Measurements from ENCODE around the gene SRRM5.
"Not testable (repeated sequence)": the region's sequence is repeated elsewhere in the genome, so short reads cannot be mapped to it uniquely, and the experiment has no call there.

SRRM5 gene

DNA sequence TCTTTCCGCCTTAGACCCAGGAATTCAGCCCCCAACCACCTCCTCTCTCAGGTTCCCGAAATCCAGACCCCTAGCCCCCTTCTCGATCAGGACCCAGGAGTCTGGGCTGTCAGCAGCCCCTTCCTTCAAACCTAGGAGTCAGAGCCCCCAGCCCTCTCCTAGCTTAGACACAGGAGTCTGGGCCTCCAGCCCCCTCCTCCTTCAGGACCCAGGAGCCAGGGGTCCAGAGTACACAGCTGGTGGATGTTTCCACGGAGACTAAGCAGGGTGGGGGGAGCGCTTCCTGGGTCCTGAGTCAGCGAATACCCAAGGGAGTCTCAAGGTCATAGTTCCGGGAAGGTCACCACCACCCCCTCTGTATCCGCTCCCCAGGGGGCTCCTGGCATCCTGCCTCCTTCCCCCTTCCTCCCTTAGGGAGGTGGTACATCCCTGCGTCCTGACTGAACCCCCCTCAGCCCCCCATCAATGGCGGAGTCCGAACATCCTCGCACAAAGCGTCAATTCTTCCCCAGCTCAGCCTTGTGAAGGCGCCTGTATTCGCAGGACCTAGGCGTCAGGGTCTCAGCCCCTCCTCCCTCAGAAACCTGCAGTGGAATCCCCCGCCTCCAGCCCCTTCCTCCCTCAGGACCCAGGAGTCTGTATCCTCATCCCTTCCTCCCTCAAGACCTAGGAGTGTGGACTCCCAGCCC is 23.1 kb downstream of the SRRM5 start:
- Histone ChIP-seq H3K36me3 (ENCODE audit: control insufficient read depth, insufficient read depth, low read length) (no peaks in the 10 kb centered on the region), H3K4me3 (replicated peaks; ENCODE audit: low read depth, low read length) (no peak overlapping the region), H3K27me3 (replicated peaks; ENCODE audit: control insufficient read depth, insufficient read depth, low read length) (peaks cover 8% of the 10 kb centered on the region)
- DNase-seq (ENCODE audit: extremely low read depth, insufficient read length), result no peak
- TF ChIP-seq, protein P1, sequence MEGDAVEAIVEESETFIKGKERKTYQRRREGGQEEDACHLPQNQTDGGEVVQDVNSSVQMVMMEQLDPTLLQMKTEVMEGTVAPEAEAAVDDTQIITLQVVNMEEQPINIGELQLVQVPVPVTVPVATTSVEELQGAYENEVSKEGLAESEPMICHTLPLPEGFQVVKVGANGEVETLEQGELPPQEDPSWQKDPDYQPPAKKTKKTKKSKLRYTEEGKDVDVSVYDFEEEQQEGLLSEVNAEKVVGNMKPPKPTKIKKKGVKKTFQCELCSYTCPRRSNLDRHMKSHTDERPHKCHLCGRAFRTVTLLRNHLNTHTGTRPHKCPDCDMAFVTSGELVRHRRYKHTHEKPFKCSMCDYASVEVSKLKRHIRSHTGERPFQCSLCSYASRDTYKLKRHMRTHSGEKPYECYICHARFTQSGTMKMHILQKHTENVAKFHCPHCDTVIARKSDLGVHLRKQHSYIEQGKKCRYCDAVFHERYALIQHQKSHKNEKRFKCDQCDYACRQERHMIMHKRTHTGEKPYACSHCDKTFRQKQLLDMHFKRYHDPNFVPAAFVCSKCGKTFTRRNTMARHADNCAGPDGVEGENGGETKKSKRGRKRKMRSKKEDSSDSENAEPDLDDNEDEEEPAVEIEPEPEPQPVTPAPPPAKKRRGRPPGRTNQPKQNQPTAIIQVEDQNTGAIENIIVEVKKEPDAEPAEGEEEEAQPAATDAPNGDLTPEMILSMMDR (IDR thresholded peaks at IDR 0.05; ENCODE audit: insufficient read depth, low read length, poor library complexity, severe bottlenecking), result no peak

DNA sequence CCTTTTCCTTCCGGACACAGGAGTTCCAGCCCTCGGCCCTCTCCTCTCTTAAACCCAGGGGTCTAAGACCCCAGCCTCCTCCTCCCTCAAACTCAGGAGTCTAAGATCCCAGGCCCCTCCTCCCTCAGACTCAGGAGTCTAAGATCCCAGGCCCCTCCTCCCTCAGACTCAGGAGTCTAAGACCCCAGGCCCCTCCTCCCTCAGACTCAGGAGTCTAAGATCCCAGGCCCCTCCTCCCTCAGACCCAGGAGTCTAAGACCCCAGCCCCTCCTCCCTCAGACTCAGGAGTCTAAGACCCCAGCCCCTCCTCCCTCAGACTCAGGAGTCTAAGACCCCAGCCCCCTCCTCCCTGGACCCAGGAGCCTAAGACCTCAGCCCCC is 23.7 kb downstream of the SRRM5 start:
- not testable (repeated sequence) for H3K36me3 ChIP-seq (ENCODE audit: control insufficient read depth, insufficient read depth, low read length); H3K4me3 ChIP-seq (replicated peaks; ENCODE audit: low read depth, low read length); DNase-seq (ENCODE audit: extremely low read depth, insufficient read length); H3K27me3 ChIP-seq (replicated peaks; ENCODE audit: control insufficient read depth, insufficient read depth, low read length)

DNA sequence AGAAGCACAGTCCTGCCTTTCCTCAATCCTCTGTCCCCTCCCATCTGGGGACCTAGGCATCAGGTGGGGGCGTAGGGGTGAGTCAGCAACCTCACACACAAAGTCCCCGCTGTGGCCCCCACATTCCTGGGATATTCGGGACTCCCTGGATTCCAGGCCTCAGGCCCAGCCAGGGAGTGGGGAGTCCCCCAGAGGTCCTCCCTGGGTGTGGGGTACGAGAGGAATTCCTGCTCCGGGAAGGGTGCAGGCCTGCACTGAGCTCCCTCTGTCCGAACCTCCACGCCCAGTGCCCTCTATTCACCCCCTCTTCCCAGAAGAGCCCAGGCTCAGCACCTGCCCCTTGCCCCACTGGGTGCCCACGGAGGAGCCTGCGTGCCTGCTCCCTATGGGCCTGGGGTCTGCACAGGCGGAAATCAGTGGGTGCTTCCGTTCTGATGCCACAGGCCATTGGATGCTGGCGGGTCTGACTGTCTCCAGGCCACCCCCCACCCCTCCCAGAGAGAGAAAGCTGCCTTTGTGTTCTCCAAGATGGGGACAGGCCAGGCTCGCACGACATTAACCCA is 24.3 kb downstream of the SRRM5 start:
- no peak overlapping the region for H3K4me3 ChIP-seq (replicated peaks; ENCODE audit: low read depth, low read length)
- TF ChIP-seq, protein P1 (IDR thresholded peaks at IDR 0.05; ENCODE audit: insufficient read depth, low read length, poor library complexity, severe bottlenecking), result no peak
- no peak for DNase-seq (ENCODE audit: extremely low read depth, insufficient read length)
- H3K36me3 ChIP-seq (ENCODE audit: control insufficient read depth, insufficient read depth, low read length), result no peaks in the 10 kb centered on the region
- H3K27me3 ChIP-seq (replicated peaks; ENCODE audit: control insufficient read depth, insufficient read depth, low read length), result peaks cover 8% of the 10 kb centered on the region

DNA sequence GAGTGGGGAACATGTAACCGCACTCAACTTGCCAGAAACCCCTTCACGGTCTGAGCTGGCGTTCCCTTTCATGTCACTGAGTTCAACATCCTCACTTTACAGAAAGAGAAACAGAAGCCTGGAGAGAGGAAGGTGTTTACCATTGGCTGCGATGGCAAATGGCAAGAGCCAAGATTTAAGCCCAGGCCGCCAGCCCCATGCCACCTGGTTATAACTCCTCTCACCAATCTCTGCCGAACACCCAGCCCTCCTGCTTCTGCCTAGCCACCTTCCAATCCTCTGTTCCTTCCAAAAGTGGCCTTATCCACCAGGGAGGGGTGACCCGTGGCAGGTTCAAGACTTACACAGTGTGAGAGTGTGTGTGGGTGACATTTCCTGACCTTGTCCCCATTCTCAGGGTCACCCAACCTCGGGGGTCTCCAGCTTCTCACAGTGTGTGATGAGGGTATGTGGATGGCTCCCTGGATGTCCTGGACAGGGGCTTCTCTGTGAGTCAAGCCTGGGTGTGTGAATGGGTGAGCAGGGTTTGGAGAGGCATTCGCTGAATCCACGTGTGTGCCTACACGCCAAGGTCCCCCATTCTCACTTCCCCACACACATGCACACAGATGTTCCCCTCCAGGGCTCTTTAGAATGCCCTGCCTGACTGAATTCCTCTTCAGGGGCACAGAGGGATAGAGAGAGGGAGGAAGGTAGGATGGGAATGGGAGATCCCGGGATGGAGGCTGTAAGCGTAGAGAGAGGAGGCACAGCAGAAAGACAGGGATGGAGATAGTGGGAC is 26.5 kb downstream of the SRRM5 start:
- TF ChIP-seq, protein P1 (IDR thresholded peaks at IDR 0.05; ENCODE audit: insufficient read depth, low read length, poor library complexity, severe bottlenecking), result no peak
- no peak for DNase-seq (ENCODE audit: extremely low read depth, insufficient read length)
- H3K36me3 ChIP-seq (ENCODE audit: control insufficient read depth, insufficient read depth, low read length), result no peaks in the 10 kb centered on the region
- H3K27me3 ChIP-seq (replicated peaks; ENCODE audit: control insufficient read depth, insufficient read depth, low read length), result peaks cover 8% of the 10 kb centered on the region
- H3K4me3 ChIP-seq (replicated peaks; ENCODE audit: low read depth, low read length), result no peak overlapping the region

DNA sequence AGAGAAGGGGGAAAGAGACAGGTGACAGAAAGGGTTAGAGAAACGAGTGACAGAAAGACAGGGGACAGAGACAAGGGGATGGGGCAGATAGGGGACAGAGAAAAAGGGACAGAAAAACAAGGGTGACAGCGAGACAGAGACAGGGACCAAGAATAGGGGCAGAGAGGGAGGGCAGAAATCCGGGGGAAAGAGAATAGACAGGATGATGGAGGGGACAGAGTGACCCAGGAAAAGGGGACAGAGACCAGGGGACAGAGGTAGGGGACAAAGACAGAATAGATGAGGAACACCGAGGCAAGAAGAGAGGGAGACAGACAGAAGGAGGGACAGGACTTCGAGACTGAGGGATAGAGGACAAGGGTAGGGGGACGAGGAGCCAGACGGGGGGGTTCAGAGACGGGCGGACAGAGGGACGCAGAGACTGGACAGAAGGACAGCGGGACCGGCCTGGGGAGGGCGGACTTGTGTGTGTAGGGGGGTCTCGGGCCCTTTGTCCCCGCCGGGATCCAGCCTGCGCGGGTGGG is 27.2 kb downstream of the SRRM5 start:
- Histone ChIP-seq H3K4me3 (replicated peaks; ENCODE audit: low read depth, low read length) (no peak overlapping the region), H3K27me3 (replicated peaks; ENCODE audit: control insufficient read depth, insufficient read depth, low read length) (peaks cover 8% of the 10 kb centered on the region), H3K36me3 (ENCODE audit: control insufficient read depth, insufficient read depth, low read length) (no peaks in the 10 kb centered on the region)
- TF ChIP-seq, protein P1 (IDR thresholded peaks at IDR 0.05; ENCODE audit: insufficient read depth, low read length, poor library complexity, severe bottlenecking), result no peak
- DNase-seq (ENCODE audit: extremely low read depth, insufficient read length), result no peak
